ENCODE measurements around the gene RHBDD1. TPM values are rescaled to one million over a fixed set of nuclear protein-coding genes. Genes with fewer than 3 reads are reported as not detected.

RHBDD1 gene
- total RNA-seq, 4 donors from 2014 or later: 15.0 to 21.0 (median 16.6) TPM

- no peak for TF ChIP-seq CTCF (IDR thresholded peaks at IDR 0.05; ENCODE audit: low read depth)
Measured at GRCh38 chr2:227033471-227034148, 197.8 kb downstream of the RHBDD1 start.

GRCh38 chr2:227035711-227036367 lies 200.0 kb downstream of the RHBDD1 start:
- no peak for TF ChIP-seq CTCF (IDR thresholded peaks at IDR 0.05; ENCODE audit: low read depth)

GRCh38 chr2:227036527-227036926 lies 200.7 kb downstream of the RHBDD1 start:
- no peak for TF ChIP-seq CTCF (IDR thresholded peaks at IDR 0.05; ENCODE audit: low read depth)

GRCh38 chr2:227038550-227039189 lies 202.8 kb downstream of the RHBDD1 start:
- no peak for TF ChIP-seq CTCF (IDR thresholded peaks at IDR 0.05; ENCODE audit: low read depth)

GRCh38 chr2:227043981-227044380 lies 208.1 kb downstream of the RHBDD1 start:
- TF ChIP-seq CTCF (IDR thresholded peaks at IDR 0.05; ENCODE audit: low read depth): no peak

Small RNA genes lying within 50 kb of the gene (small RNA-seq; reads per million reads assigned to genes)
- not detected for gene RF00554

Other genes with a start within 250 kb of the RHBDD1 start
- 10 to 100 TPM; 11.9 to 29.6 (median 13.2) TPM for gene IRS1, start 36.2 kb upstream of the RHBDD1 start, total RNA-seq